ENCODE data around the gene SMAP2.

GRCh38 chr1:40373323-40374283 is at the start of gene SMAP2:
- TF ChIP-seq CTCF (conservative IDR thresholded peaks at IDR 0.05 in 1 of 2, IDR thresholded peaks at IDR 0.05 in 1 of 2; ENCODE audit: low read depth in 1 of 2, low read length in 2 of 2), result no peak
- no peak for TF ChIP-seq EZH2 (IDR thresholded peaks at IDR 0.05; ENCODE audit: low read length, missing control alignments)

All from fibroblast of lung (primary cell).